Activated CD8-positive, alpha-beta T cell treated with anti-CD3 and anti-CD28 coated beads, Interleukin-2, amount 10 ng/mL, durations not matched to agents 7 days and 5 days (primary cell): Measurements from ENCODE around the gene VTI1A. TPM values are rescaled to one million over a fixed set of nuclear protein-coding genes. Genes with fewer than 3 reads are reported as not detected.

Experiments
- ATAC-seq: fragments of 150-1000 bp; cut with Tn5 transposase; one replicate; pipeline ENCODE4 v1.10.0; 2021; ENCODE audit warnings: moderate library complexity
- CTCF ChIA-PET: fragments of 350-600 bp; sonication (Branson Sonifier 250); formaldehyde crosslinking; loops from one replicate; lab custom pipeline; 2021; ENCODE audit warnings: antibody characterized with exemption; lab: Charles Lee
- POLR2A ChIA-PET: fragments of 350-600 bp; sonication (Branson Sonifier 250); formaldehyde crosslinking; loops from one replicate; lab custom pipeline; 2021; ENCODE audit warnings: antibody characterized with exemption; lab: Charles Lee
- DNase-seq: peaks from one replicate; pipeline ENCODE4 v3.0.0-alpha.2; 2020
- H3K27ac Mint-ChIP-seq: one replicate; pipeline ENCODE4 v1.8.0; 2021; ENCODE audit warnings: mild to moderate bottlenecking, mixed read lengths
- H3K27me3 Mint-ChIP-seq: one replicate; pipeline ENCODE4 v1.8.0; 2021; ENCODE audit warnings: low read depth, mixed read lengths
- H3K36me3 Mint-ChIP-seq: one replicate; pipeline ENCODE4 v1.8.0; 2021; ENCODE audit warnings: low read depth, mixed read lengths
- H3K4me1 Mint-ChIP-seq: one replicate; pipeline ENCODE4 v1.8.0; 2021; ENCODE audit warnings: low read depth, mixed read lengths
- H3K4me3 Mint-ChIP-seq: one replicate; pipeline ENCODE4 v1.8.0; 2021; ENCODE audit warnings: mild to moderate bottlenecking, mixed read lengths
- H3K9me3 Mint-ChIP-seq: one replicate; pipeline ENCODE4 v1.8.0; 2022; ENCODE audit warnings: mixed read lengths; ENCODE audit not compliant: insufficient read depth
- total RNA-seq, 2 experiments: library from RNA; stranded (reverse); gene quantifications; one replicate each; pipeline ENCODE4 v1.2.3, GENCODE V29; 2021

VTI1A gene
- total RNA-seq, 2 experiments from 2014 or later = 40.2 to 43.7 TPM

DNA sequence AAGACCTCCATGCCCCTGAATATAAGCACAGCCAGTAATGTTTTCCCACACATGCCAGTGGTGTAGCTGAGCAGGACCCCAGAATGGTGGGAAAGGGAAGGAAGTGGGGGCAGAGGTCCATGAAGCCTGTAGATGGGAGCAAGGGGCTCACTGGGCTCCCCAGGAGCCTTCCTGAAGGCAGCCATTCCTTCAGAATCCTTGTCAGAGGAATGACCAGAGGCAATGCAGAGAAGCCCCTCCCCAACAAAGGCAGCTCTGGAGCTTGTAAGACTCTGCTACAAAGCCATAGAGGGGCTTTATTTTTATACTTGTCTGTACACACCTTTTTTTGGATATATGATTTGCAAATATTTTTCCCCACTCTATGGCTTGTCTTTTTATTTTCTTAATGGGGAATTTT is 338.1 kb downstream of the VTI1A start:
- Mint-ChIP-seq H3K27me3 (no peaks in the 10 kb centered on the region), H3K4me1 (no peaks in the 10 kb centered on the region), H3K9me3 (peaks cover 26% of the 10 kb centered on the region), H3K36me3 (peaks cover 9% of the 10 kb centered on the region), H3K4me3 (no peak overlapping the region), H3K27ac (no peak overlapping the region)
- CTCF ChIA-PET = no interaction called here
- POLR2A ChIA-PET = no interaction called here
- no peak for DNase-seq
- no peak for ATAC-seq

DNA sequence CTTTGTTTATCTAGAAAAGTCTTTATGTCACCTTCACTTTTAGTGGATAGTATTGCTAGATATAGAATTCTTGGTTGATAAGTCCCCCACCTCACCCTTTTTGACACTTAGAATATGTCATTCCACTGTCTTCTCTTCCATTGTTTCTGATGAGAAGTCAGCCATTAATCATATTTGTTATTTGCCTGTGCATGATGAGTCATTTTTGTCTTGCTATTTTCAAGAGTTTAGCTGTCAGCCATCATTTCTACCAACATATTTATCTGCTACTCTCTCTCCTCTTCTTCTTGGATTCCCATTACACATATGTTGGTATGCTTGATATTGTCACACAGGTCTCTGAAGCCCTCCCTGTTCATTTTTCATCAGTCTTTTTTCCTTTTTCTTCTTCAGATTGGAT is 342.2 kb downstream of the VTI1A start:
- no peak overlapping the region for H3K27ac Mint-ChIP-seq
- no peak for ATAC-seq
- CTCF ChIA-PET = interaction anchor here (0.8 kb wide), 1 partner anchor 256 kb away, joined by 3 read pairs; no protein-coding TSS in a partner anchor

DNA sequence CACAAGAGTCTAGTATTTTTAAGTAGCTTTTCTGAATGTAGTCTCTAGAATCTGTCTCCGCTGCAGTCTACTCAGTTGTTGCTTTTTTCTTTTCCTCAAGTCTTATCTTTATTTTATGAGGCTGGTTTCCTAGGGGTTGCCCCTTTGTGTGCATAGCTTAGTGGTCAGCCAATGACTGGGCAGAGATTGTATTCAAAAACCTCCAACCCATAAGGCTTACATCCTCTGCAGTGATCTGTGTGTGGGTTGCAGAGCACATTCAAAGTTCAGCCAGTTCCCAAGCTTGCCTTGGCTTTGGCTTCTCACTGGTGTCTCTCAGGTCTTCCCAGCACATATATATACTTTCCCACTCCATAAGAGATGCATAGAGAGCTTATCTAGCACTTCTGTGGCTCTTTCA is 343.0 kb downstream of the VTI1A start:
- Mint-ChIP-seq H3K4me3 (no peak overlapping the region), H3K4me1 (no peaks in the 10 kb centered on the region), H3K27ac (no peak overlapping the region), H3K27me3 (no peaks in the 10 kb centered on the region), H3K9me3 (peaks cover 26% of the 10 kb centered on the region), H3K36me3 (peaks cover 6% of the 10 kb centered on the region)
- DNase-seq (no peak), ATAC-seq (no peak)
- ChIA-PET CTCF (interaction anchor here (0.7 to 0.8 kb wide), 2 partner anchors 257 to 768 kb away, joined by 3 read pairs; no protein-coding TSS in a partner anchor), POLR2A (no interaction called here)

More for the DNA sequence above, 342.2 kb downstream of the VTI1A start:
- Mint-ChIP-seq H3K27me3 (no peaks in the 10 kb centered on the region), H3K4me1 (no peaks in the 10 kb centered on the region), H3K9me3 (peaks cover 26% of the 10 kb centered on the region), H3K36me3 (peaks cover 6% of the 10 kb centered on the region), H3K4me3 (no peak overlapping the region)
- DNase-seq = no peak
- POLR2A ChIA-PET = no interaction called here

DNA sequence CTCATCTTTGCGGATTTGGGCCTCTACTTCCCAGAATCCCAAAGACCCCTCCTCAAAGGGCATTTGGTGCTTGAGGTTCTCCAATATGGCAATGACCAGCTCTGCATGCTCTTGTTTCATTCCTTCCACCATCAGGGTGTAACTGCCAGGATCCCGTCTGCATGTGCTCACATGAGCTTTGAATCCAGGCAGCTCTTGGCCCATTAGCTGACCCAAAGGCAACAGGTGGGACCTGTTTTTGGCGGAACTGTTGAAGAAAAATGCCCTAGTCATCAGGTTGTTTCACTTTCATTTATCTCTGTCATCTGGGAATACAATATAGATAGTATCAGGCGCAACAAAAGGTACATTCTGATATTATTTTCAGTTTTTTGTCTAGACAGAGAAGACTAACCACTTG is 343.9 kb downstream of the VTI1A start:
- H3K27ac Mint-ChIP-seq = no peak overlapping the region
- H3K27me3 Mint-ChIP-seq = no peaks in the 10 kb centered on the region
- H3K4me3 Mint-ChIP-seq = no peak overlapping the region

DNA sequence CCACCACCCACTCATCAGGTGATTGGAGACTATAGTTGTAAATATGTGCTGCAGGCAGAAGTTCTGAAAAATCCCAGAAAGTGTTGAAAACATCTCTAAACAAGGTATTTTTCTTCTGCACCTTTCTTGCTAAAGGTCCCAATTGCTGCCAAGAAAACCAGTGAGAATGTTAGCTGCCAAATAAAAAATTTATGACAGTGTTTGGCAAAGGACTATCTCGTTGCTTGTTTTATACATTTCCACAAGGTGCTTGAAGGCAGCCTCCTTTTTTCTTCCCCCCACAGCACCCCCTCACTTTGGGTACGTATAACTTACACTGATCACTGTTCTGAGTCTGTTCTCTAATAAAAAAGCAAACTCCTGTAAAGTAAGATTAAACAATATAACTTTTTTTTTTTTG is 344.4 kb downstream of the VTI1A start:
- CTCF ChIA-PET = no interaction called here
- ATAC-seq (no peak), DNase-seq (no peak)
- Mint-ChIP-seq H3K27me3 (no peaks in the 10 kb centered on the region), H3K4me1 (no peaks in the 10 kb centered on the region), H3K9me3 (peaks cover 20% of the 10 kb centered on the region), H3K27ac (no peak overlapping the region), H3K36me3 (peaks cover 6% of the 10 kb centered on the region), H3K4me3 (no peak overlapping the region)
- POLR2A ChIA-PET = no interaction called here

More for the DNA sequence above, 343.9 kb downstream of the VTI1A start:
- Mint-ChIP-seq H3K4me1 (no peaks in the 10 kb centered on the region), H3K36me3 (peaks cover 6% of the 10 kb centered on the region), H3K9me3 (peaks cover 25% of the 10 kb centered on the region)
- ATAC-seq (no peak), DNase-seq (no peak)
- CTCF ChIA-PET = no interaction called here
- POLR2A ChIA-PET = no interaction called here

DNA sequence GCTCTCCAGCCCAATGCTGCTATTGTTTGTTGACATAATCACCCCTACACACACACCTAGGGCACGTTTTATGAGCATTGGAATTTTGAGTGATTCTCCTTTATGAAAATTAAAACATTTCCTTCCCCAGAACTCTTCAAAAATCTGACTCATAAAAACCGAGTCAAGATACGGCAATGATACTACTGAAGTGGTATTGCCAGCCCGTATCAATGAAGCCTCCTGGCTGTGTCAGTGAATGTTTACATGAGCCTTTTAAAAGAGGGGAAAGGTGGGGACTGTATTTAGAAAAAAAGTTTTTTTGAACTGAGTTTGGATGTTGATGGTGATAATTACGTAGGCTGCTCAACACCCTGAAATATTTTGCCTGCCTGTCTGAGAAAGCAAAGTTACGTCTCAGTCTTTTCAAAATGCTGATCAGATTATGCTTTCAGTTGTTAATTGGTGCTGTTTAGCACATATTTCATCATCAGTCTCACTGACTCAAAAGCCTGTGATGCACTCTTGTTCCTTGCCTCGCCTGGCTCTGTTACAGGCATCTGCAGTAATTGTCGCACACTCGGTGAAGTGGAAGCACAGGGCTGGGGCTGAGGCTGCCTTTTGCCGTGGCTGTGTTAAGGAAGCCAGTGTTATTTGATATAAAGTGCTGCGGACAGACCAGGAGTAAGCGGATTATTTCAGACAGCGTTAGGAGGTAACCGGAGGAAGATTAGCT is 345.6 kb downstream of the VTI1A start:
- DNase-seq (no peak), ATAC-seq (no peak)
- CTCF ChIA-PET = no interaction called here
- Mint-ChIP-seq H3K4me3 (no peak overlapping the region), H3K27me3 (no peaks in the 10 kb centered on the region), H3K36me3 (peaks cover 6% of the 10 kb centered on the region), H3K4me1 (no peaks in the 10 kb centered on the region), H3K9me3 (peaks cover 10% of the 10 kb centered on the region), H3K27ac (no peak overlapping the region)
- POLR2A ChIA-PET = no interaction called here

DNA sequence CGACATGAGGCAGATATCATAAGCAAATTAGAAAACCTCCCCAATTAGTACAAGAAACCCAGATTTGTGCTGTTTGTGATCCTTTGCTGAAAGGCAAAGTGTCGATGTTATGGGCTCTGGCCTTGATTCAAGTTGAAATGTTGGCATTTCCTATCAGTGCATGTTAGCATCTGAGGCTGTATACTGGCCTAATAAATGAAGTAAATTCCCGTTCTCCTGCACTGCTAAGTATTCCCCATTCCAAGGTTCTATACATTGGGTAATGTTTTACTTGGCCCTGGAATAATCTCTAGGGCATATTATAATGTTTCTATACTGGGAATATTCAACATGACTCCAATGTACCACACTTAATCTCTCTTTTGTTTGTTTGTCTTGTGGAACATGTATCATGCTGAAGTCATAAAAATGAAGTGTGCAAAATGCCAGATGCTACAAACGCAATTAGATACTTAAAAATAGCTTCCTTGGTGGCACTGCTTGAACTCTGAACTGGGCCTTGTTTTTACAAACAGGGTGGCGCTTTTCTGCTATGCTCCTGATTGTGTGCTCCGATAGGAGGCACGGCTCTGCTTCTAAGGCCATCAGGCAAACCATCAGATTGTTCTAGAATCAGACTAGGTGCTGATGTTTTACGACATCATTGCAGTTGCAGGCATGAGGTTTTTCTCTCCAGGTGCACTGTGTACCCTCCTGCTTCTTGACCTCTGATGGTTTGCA is 346.3 kb downstream of the VTI1A start:
- H3K9me3 Mint-ChIP-seq = peaks cover 10% of the 10 kb centered on the region
- no peak overlapping the region for H3K27ac Mint-ChIP-seq
- no peaks in the 10 kb centered on the region for H3K4me1 Mint-ChIP-seq
- ChIA-PET CTCF (no interaction called here), POLR2A (no interaction called here)
- ATAC-seq (no peak), DNase-seq (no peak)
- peaks cover 5% of the 10 kb centered on the region for H3K36me3 Mint-ChIP-seq
- H3K4me3 Mint-ChIP-seq = no peak overlapping the region
- H3K27me3 Mint-ChIP-seq = no peaks in the 10 kb centered on the region

DNA sequence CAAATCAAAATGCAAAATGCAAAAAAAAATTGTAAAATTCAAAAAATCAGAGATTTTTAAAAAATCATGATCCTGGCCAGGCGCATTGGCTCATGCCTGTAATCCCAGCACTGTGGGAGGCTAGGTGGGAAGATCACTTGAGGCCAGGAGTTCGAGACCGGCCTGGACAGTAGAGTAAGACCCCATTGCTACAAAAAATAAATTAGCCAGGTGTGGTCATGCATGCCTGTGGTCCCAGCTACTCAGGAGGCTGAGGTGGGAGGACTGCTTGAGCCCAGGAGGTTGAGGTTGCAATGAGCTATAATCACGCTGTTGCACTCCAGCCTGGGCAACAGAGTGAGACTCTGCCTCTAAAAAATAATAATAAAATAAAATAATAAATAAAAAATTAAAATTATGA is 347.2 kb downstream of the VTI1A start:
- H3K9me3 Mint-ChIP-seq = peaks cover 9% of the 10 kb centered on the region
- H3K4me3 Mint-ChIP-seq = no peak overlapping the region
- DNase-seq (no peak), ATAC-seq (no peak)
- H3K36me3 Mint-ChIP-seq = peaks cover 4% of the 10 kb centered on the region
- H3K27me3 Mint-ChIP-seq = no peaks in the 10 kb centered on the region
- H3K4me1 Mint-ChIP-seq = no peaks in the 10 kb centered on the region
- POLR2A ChIA-PET = no interaction called here
- H3K27ac Mint-ChIP-seq = no peak overlapping the region
- CTCF ChIA-PET = no interaction called here

DNA sequence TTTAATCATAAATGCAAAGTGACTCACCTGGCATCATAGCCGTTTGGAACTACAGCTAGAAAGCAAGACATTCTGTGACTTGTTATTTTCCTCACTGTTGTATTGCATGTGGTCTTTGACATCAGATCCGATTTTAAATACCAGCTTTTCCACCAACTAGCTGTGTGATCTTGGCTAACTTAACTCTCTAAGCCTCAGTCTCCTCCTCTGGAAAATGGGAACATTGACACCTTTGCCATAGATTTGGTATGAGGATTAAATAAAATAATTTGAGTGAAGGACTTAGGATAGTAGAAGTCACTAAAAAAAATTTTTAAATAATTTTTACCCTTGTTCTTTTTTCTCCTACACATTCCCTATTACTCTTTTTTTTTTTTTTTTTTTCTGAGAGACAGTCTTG is 348.1 kb downstream of the VTI1A start:
- ATAC-seq (no peak), DNase-seq (no peak)
- Mint-ChIP-seq H3K36me3 (no peaks in the 10 kb centered on the region), H3K9me3 (peaks cover under 1% of the 10 kb centered on the region), H3K4me1 (no peaks in the 10 kb centered on the region), H3K27ac (no peak overlapping the region), H3K4me3 (no peak overlapping the region), H3K27me3 (no peaks in the 10 kb centered on the region)
- POLR2A ChIA-PET = no interaction called here
- CTCF ChIA-PET = no interaction called here

DNA sequence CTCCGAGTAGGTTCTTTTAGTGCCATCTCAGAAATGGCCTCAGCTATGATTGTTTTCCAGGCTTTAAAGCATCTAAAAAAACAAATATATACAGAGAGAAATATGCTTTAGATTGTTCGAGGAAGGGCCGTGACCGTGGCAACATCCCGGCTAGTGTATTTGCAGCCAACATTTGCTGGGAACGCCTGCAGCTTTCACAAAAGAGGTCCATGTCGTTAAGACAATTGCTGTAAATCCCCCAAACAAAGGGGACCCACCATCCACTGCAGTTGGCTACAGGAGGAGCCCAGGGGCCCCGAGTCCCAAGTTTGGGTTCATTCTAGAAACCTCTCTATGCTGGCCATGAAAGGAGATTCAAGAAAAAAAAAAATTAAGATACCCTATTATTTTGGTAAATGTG is 350.2 kb downstream of the VTI1A start:
- H3K27me3 Mint-ChIP-seq = no peaks in the 10 kb centered on the region
- H3K4me1 Mint-ChIP-seq = no peaks in the 10 kb centered on the region
- no peak overlapping the region for H3K4me3 Mint-ChIP-seq
- ATAC-seq (no peak), DNase-seq (no peak)
- H3K9me3 Mint-ChIP-seq = no peaks in the 10 kb centered on the region
- POLR2A ChIA-PET = no interaction called here
- H3K36me3 Mint-ChIP-seq = no peaks in the 10 kb centered on the region
- H3K27ac Mint-ChIP-seq = no peak overlapping the region
- CTCF ChIA-PET = no interaction called here

DNA sequence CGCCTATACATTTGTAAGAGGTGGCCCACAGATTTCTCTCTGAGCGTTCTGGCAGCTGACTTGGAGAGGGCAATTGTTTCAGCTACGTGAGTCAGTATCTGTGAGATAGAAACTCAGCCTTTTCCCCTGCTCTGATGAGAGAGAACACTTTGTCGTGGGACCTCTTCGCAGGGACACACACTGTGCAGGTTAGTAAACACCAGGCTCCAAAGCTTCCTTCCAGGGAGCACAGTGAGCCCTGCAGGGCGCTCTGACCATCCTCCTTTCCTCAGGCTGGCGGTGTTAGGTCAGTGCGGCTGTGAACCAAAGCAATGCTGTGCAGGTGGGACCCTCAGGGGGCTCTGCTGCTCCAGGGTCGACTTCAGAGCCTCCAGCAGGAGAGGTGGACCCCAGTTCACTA is 350.8 kb downstream of the VTI1A start:
- Mint-ChIP-seq H3K9me3 (no peaks in the 10 kb centered on the region), H3K4me1 (no peaks in the 10 kb centered on the region), H3K27ac (no peak overlapping the region), H3K36me3 (no peaks in the 10 kb centered on the region), H3K4me3 (no peak overlapping the region), H3K27me3 (no peaks in the 10 kb centered on the region)
- ChIA-PET CTCF (no interaction called here), POLR2A (no interaction called here)
- DNase-seq (no peak), ATAC-seq (no peak)

DNA sequence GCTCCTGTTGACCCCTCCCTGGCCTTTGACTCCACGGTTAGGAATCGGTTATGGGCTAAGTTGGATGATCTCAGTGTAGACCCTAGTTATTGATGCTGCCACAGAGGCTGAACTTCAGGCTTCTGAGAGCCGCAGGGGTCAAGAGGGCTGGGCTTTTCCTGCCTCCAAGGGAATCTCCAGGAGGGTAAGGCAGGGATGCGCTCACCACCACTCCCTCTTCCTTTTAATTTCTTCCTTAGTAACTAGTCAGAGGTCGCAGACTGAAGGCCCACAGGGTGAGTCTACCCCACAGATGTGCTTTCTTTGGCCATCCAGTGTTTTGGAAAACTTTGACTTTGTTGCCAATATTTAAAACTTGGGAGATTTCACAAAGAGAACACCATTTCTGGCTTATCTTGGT is 352.0 kb downstream of the VTI1A start:
- no peaks in the 10 kb centered on the region for H3K9me3 Mint-ChIP-seq
- CTCF ChIA-PET = no interaction called here
- ATAC-seq (no peak), DNase-seq (no peak)
- H3K4me1 Mint-ChIP-seq = no peaks in the 10 kb centered on the region
- H3K4me3 Mint-ChIP-seq = no peak overlapping the region
- H3K27me3 Mint-ChIP-seq = no peaks in the 10 kb centered on the region
- POLR2A ChIA-PET = no interaction called here
- H3K36me3 Mint-ChIP-seq = no peaks in the 10 kb centered on the region
- H3K27ac Mint-ChIP-seq = no peak overlapping the region
